Left lobe of liver (tissue), 2 donors: Measurements from ENCODE around the gene SULT1E1. TPM values are rescaled to one million over a fixed set of nuclear protein-coding genes. Genes with fewer than 3 reads are reported as not detected.

Experiments used
- ATAC-seq: fragments of 200-7000 bp; cut with Tn5 transposase; one replicate; pipeline ENCODE4 v1.9.1; 2020; ENCODE audit warnings: mild to moderate bottlenecking, moderate library complexity
- DNase-seq: peaks from one replicate; pipeline ENCODE4 v3.0.0-alpha.2; 2020; ENCODE audit warnings: low spot score
- total RNA-seq: library from RNA; stranded (reverse); gene quantifications from one replicate; pipeline ENCODE4 v1.2.1, GENCODE V29; 2021
- donor health status: DM: no; HTN: no; CAD: no; lungs with moderate emphysema.
- donor health status: DM: no; HTN: yes; CAD: no.

SULT1E1 gene, protein sequence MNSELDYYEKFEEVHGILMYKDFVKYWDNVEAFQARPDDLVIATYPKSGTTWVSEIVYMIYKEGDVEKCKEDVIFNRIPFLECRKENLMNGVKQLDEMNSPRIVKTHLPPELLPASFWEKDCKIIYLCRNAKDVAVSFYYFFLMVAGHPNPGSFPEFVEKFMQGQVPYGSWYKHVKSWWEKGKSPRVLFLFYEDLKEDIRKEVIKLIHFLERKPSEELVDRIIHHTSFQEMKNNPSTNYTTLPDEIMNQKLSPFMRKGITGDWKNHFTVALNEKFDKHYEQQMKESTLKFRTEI
- total RNA-seq: 11.1 TPM

DNA sequence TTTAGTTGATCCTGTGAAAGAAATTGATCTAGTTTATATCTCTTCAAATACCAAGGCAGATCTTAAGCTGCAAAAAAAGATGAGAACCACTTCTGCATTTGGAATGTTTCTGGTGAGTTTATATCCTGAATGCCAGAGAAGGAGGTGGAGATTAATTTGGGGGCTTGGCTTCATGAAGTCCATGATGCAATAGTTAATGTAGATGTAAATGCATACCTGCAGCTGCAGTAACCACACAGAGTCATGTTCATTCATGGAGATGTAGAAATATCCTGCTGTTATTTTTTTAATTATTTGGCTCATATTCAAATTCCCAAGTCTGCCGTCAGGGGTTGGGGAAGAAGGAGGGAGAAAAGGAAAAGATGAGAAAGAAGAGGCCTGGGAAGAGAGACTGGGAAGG lies at the start of gene SULT1E1:
Gene SULT1E1 (minus strand): TSS at position 94 of the 400 bp plus-strand sequence. CDS start 2,501 bp downstream, outside the sequence.
- DNase-seq (no peak), ATAC-seq (peak; percentile 36)

DNA sequence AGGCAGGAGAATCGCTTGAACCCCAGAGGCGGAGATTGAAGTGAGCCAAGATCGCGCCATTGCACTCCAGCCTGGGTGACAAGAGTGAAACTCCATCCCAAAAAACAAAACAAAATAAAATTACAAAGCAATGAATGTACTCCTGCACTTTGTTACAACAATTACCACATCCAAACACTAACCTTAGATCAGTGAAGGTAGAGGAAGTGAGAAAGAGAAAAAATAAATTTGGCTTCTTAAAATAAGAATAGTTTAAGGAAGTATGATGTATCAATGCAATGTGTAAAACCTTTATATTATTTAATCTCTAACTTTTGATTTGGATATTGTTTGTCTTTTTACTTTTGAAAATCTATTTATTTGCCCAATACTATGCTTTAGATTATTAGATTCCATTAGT lies 49.2 kb upstream of the SULT1E1 start:
- ATAC-seq (no peak), DNase-seq (no peak)

DNA sequence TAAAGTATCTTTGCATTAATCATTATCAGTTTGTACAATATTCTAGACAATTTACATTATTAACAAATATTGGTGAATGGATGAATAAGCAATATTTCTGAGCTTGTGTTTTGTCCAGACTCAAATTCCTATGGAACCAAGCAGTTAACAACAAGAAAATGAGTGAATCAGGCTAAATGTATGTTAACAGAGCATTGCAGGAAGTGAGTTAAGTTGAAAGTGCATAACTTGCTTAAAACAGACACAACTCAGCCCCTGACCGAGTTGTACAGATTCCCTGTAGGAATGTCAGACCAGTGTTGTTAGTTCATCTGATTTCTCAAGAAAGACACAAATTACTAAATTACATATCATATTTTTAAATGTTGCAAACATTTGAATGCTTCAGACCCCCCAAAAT lies 47.2 kb upstream of the SULT1E1 start:
- ATAC-seq (no peak), DNase-seq (no peak)

DNA sequence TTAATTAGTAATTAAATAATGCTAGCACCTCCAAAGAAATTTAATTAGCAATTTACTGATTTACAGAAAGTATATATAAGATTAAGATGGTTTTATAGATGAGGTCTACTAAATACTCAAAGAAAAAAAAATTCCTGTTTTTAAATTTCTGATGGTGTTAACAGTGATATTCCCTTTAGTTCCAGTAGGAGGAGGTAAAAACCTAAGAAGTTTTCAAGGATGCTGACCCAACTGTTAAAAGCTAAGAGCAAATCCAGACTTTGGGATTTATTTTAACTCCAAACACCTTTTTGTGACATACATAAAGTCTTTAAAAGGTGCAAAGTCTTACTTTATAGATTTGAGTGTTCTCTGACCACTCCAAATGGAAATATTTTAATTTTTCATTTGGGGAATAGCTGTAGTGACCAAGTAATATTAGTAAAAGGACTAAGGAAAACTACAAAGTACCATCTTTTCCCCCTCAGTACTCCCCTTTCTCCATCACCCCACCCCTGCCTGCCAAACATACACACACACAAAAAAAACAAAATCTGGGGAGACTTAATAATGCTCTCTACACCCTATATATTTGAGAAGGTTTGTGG lies 36.7 kb upstream of the SULT1E1 start:
- peak; percentile 38 for ATAC-seq
- no peak for DNase-seq

DNA sequence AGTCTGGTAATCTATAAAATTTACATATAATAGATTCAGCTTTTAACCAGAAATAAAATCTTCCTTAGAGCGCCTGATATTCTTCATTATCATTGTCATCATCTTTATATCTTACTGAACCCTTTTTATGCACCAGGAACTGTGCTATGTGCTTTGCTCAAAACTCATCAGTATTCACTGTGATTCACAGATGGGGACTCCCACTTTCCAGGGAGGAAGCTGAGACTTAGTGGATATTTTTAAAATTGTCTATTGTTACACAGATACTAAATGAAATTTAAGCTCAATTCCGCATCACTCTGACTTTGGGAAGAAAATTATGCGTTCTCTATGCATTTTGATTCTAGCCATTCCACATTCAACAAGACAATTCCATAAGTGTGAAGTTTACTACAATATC lies 34.8 kb upstream of the SULT1E1 start:
- ATAC-seq: no peak
- no peak for DNase-seq

DNA sequence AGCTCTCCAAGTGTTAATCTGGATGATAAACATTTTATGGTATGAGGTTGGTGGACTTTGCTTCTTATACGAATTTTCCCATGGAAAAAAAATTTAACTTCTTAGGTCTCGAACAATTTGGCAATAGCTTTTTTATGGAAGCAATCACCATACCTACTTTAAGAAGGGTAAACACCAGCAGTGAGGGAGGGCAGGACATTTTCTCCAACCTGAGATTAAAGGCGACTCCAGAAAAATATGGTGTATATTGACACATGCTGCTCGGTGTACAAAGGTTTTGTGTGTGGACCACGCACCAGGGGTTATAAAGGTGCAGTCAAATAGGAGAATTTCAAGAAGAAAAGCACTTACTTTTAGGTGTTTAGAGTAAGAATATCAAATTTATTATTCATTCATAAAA lies 34.2 kb upstream of the SULT1E1 start:
- ATAC-seq (no peak), DNase-seq (no peak)

DNA sequence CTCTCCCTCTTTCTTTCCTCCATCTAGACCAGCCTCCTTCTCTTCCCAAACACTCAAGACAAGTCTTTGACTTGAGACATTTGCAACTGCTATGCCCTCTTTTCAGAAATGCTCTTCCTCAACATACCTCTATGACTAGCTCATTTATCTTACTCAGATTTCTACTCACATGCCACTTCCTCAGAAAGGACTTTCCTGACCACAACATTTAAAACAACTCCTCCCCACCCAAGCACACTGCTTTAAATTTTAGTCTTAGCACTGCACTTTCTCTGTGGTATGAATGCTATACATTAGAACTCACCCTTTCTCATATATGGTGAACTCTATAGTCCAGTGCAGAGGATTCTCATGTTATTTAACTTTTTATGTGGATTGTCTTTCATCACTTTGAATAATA lies 28.4 kb upstream of the SULT1E1 start:
- ATAC-seq: no peak

DNA sequence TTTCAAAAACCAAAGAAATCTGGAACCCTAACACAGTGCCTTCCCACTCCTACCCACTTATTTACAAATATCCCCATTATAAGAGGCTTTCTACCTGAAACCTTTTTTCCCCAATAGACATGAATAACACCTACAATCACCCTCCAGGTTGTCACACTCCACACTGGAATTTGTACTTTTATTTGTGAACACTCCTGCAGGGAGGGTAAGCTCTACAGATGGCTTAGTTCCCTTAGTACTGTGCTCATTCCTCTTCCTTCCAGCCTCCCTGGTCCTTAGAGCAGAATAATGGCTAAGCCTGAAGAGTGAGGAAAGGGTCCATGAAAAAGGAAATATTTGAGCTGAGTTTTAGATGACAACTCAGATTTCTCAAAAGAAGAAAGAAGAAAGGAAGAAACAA lies 22.2 kb upstream of the SULT1E1 start:
- ATAC-seq (peak; percentile 53), DNase-seq (no peak)

More for the DNA sequence above, 28.4 kb upstream of the SULT1E1 start:
- no peak for DNase-seq

DNA sequence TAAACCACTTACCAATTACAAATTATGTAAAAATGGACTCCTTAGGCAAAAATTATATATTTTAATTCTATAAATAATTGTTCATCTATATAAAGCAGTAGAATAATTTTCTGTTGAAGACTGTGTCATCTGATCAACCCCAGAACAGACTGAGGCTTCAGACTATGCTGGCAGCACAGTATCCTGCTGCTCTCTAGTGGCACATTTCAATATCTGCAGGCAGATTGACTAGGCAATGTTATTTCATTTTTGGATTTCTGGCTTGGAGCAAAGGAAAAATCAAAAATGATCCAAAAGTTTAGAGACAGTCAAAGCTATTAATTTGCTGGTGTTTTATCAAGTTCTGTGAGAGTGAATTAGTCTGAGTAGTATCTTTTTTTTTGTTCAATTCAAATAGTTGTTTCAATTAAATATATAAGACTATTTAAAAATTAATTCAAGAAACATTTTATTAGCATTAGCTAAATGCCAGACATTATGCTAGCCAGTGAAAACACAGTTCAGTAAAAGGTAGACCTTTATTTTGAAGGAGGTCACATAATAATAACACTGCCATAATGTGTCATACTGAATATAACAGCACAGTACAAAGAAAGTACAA lies 21.3 kb upstream of the SULT1E1 start:
- DNase-seq (peak; percentile 47), ATAC-seq (peak; percentile 99)

DNA sequence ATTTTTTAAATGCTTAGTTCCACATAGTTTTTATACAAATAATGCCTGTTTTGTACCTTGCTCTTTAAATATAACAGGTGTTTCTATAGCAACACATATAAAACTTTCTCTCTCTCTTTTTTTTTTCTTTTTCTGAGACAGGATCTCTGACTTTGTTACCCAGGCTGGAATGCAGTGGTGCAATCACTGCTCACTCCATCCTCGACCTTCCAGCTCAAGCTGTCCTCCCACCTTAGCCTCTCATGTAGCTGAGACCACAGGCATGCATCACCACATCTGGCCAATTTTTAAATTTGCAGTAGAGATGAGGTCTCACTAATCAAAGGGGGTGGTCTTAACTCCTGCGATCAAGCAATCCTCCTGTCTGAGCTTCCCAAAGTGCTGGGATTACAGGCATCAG lies 18.3 kb upstream of the SULT1E1 start:
- DNase-seq (no peak), ATAC-seq (no peak)

DNA sequence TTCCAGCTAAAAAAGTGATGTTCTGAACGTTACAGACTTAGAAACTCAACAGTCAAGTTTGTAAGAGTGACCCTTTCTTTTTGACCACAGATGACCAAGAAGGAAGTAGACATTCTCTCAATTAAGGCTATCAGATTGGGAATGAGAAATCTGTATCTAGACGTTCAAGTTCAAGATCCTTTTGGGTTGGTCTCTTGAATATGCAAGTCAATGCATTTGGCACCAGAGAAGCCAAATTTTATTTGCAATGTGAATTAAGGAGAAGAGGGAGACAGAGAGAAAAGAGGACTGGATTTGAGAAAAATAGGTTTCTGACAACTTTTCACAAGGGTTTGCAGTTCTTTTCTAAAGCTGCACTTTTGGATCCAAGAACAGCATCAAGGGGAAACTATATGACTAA lies 17.5 kb upstream of the SULT1E1 start:
- ATAC-seq (no peak), DNase-seq (no peak)

DNA sequence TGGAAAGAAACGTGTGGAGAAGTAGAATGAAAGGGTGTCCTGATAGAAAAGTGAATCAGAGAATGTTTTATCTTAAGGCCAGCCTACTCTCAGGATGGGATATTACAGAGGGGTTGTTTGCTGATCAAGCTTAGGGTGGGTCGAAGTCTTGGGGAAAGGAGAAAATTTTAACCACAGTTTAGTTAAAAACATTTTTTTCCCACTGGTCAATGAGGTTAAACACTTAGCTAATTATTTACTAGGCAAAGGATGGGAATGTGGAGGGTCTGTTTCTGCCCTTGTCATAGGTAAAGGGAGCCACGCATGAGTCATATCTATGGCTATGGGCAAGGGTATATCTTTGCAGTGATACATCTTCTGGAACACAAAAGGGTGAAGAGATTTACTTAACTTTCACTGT lies 16.1 kb upstream of the SULT1E1 start:
- peak; percentile 21 for ATAC-seq
- DNase-seq: no peak

DNA sequence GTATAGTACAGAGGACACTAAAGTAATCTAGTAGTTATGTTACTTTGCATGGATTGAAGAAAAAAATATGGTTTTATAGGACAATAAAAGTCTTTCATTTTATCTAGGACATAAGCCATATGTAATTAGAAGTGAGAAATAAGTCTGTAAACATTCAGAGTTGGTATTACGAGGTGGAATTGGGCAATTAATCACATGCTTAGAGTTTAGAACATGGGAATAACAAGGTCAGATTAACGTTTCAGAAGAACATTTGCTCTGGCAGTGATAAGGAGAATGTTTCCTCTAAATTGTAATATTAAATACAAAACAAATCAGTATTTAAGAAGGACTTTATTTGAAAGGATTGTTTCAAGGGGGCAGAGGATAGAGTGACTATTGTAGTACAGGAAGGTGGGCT lies 15.6 kb upstream of the SULT1E1 start:
- no peak for DNase-seq
- ATAC-seq: peak; percentile 58

DNA sequence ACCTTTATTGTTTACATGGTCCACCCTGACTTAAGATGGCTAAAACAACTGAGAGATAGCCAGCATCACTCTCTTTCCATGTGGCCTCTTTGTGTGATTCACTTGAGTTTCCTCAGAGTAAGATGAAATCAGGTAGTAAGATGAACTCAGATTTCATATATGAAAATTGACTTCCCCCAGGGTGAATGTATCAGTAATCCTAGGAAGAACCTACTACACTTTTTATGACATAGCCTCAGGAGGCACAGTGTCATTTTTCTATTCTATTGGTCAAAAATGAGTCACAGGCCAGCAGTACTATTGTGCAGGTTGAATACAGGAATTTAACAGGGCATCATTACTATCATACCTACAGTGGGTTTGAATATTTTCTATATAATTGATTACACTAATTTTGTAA lies 14.6 kb upstream of the SULT1E1 start:
- no peak for ATAC-seq
- no peak for DNase-seq

DNA sequence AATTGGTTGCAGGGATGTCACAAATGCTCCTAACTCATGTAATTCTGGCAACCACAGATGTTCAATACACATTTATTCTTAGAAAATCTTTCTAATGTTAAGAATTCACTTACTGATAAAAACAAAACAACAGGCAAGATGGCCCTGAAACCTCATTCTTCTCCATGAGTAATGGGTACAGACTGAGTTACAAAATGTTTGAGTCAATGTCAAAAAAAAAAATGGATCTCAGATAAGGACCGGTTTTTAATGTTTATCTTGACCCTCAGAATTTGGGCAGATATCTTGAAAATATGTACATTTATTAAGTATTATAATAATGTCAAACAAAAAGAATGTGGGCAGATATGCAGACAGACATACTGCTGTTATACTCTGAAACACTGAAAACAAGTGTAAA lies 1.8 kb upstream of the SULT1E1 start:
- no peak for ATAC-seq
- DNase-seq: no peak

DNA sequence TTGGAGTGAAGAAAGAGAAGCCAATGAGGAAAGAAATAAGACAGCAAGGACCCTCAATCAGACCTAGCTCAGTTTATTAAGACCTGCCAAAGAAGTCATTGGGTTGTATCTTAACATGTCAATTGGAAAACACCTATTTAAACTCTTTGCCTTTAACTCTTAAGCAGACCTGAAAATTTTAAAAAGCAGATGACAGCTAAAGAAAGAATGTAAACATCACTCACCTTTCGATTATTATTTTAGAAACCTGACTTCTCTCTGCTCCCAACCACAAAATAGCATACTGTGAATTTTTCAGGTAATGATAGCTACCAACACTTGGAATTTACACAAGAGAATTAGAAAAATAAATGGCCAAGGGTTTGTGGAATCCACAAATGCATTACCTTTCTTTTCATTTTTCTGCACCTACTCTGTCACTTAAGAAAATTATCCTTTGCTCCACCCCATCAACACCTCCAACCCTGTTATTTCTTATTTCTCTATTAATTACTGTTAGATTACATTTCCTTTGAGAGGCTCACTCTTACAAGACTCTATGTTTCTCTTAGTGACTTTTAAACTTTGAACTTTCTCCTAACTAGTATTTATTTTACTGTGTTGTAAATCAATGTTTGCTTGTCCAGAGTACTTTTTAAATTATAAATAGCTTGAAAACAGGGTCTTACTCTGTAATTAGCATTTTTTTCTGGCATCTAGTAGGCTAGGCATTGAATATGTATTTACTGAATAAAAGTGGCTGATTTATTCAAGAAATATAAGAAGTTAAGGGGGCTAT lies 765 bp upstream of the SULT1E1 start:
- ATAC-seq (peak; percentile 74), DNase-seq (no peak)

DNA sequence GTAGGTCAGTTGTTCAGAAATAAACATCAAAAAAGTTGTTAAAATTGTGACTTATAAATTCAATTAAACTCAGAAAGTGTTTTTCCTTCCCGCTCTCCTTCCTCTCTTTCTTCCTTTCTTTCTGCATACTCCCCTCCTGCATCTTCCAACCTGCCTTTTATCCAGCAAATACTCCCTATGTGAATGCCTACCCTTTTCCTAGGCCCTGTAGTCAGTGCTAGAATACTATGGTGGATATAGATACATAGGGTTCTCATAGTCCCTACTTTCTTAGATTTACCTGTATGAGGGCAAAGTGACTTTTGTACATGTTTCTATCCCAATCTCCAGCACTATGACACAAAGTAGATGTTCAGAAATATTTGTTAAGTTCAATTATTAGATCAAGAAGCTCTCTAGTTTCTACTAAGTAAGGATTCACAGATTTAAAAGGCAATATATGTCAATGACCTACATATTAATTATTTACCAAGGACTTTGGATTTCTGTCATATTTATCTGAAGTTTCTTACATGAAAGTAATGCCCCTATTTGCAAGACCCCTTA lies 732 bp downstream of the SULT1E1 start:
- DNase-seq: no peak
- ATAC-seq: peak; percentile 50

DNA sequence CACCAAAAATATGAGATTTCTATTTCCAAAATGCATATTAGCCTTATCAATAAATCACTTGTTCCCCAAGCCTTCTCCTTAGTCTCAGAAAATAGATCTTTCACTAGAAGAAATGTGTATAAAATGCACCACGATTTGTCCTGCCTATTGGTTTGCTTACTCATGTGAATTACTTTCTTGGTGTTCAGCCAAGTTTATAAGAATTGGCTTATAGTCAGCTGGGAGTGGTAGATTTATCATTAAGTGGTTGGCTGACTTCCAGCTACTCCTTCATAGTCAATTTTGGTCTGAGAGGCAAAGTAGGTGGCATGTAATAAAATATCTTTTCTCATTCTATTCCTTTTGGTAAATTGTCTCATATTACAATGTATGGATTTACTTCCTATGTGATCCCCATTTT lies 1.3 kb downstream of the SULT1E1 start:
- DNase-seq (no peak), ATAC-seq (peak; percentile 58)

DNA sequence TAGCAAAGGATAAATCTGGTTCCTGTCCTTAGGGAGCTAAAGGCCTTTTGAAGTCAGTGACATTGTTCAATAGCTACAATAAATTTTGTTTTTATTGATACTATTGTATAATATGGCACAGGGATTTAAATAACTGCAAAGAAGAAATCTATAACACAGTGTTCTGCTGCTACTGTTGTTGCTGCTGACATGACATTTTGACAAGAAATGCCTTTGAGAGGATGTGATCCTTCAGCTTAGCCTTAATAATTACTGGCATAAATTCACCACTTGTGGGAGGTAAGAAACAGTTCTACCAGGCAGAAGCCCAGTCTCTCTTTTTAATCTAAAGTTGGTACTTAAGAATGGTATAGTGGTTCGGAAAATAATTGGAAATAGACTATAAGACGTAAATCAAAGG lies 4.1 kb downstream of the SULT1E1 start:
- ATAC-seq (no peak), DNase-seq (no peak)

DNA sequence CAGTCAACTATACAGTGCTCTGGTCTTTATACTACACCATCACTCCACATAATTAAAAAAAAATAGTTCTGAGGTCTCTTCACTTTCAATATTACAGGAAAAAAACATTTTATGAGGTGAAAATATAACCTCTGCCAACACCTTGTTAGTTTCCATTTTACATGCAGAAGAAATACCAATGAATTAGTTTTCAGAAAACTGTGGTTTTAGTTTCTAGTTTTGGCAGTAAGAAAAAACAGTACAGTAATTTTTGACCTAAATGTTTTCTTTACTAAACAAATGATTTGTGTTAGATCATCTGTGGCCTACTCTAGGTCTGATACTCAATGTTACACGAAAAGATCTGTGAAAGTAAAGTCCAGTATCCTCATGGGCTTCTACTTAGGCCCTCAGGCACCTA lies 10.0 kb downstream of the SULT1E1 start:
- ATAC-seq (no peak), DNase-seq (no peak)

DNA sequence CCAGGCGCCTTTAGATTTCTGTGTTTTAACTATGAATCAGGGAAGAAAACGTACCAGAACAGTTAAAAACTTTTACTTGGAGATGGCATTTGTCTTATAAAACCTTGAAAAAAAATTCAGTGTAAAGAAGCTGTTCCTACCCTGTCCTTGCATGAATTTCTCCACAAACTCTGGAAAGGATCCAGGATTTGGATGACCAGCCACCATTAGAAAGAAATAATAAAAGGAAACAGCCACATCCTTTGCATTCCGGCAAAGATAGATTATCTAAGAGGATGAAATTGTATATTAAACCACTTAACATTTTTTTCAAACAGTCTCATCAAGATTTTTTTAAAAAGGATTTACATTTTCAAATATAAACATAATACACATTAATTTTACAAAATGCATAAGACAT lies 10.6 kb downstream of the SULT1E1 start:
- ATAC-seq (no peak), DNase-seq (no peak)
